Calu3 (cell line): Measurements from ENCODE around the gene ATR. TPM values are rescaled to one million over a fixed set of nuclear protein-coding genes. Genes with fewer than 3 reads are reported as not detected.
"Not testable (repeated sequence)": the region's sequence is repeated elsewhere in the genome, so short reads cannot be mapped to it uniquely, and the experiment has no call there.

ENCODE experiments used
- BruUV-seq: library from RNA; stranded (reverse); fragments of 400-500 nt; replicated peaks from 2 replicates; lab custom pipeline; 2021; lab: Mats Ljungman, UMichigan
- CTCF ChIA-PET: fragments of 300-600 bp; sonication (Branson Sonifier 250); formaldehyde crosslinking; loops from one replicate; lab custom pipeline; 2022; ENCODE audit warnings: antibody characterized with exemption; lab: Charles Lee
- DNase-seq: peaks from one replicate; pipeline ENCODE4 v3.0.0; 2022
- H3K27ac Mint-ChIP-seq: one replicate; pipeline ENCODE4 v1.8.0; 2022; ENCODE audit warnings: mixed read lengths; ENCODE audit not compliant: unreplicated experiment
- H3K27me3 Mint-ChIP-seq: one replicate; pipeline ENCODE4 v1.8.0; 2022; ENCODE audit warnings: mixed read lengths; ENCODE audit not compliant: unreplicated experiment
- H3K36me3 Mint-ChIP-seq: one replicate; pipeline ENCODE4 v1.8.0; 2022; ENCODE audit warnings: mild to moderate bottlenecking, moderate library complexity, mixed read lengths; ENCODE audit not compliant: insufficient read depth, unreplicated experiment
- H3K4me1 Mint-ChIP-seq: one replicate; pipeline ENCODE4 v1.8.0; 2022; ENCODE audit warnings: mild to moderate bottlenecking, low read depth, mixed read lengths; ENCODE audit not compliant: unreplicated experiment
- H3K4me3 Mint-ChIP-seq: one replicate; pipeline ENCODE4 v1.8.0; 2022; ENCODE audit warnings: mild to moderate bottlenecking, low read depth, moderate library complexity, mixed read lengths; ENCODE audit not compliant: unreplicated experiment
- H3K9me3 Mint-ChIP-seq: one replicate; pipeline ENCODE4 v1.8.0; 2022; ENCODE audit warnings: low read depth, mixed read lengths; ENCODE audit not compliant: unreplicated experiment
- CTCF ChIP-seq: fragments of 200-600 bp; IDR thresholded peaks from one replicate; pipeline ENCODE4 v1.8.0; 2022; ENCODE audit warnings: antibody characterized with exemption; ENCODE audit not compliant: unreplicated experiment
- intact Hi-C: fragments of 100-400 bp; cut with micrococcal nuclease; formaldehyde crosslinking; loops from one replicate; pipeline ENCODE4 v1.10.0; 2022; ENCODE audit not compliant: unreplicated experiment
- total RNA-seq: library from RNA; stranded (reverse); gene quantifications from 2 replicates; pipeline ENCODE4 v1.2.3, GENCODE V29; 2022

ATR gene
- total RNA-seq, 1 experiment from 2014 or later, result 70.5 TPM

- TF ChIP-seq CTCF, result no peak
- no TSS peak for BruUV-seq
- intact Hi-C loops, result no loop called here
- CTCF ChIA-PET, result interaction anchor here (0.6 to 0.7 kb wide), 2 partner anchors 210 to 905 kb away, joined by 3 read pairs; no protein-coding TSS in a partner anchor
- Mint-ChIP-seq H3K27me3 (no peaks in the 10 kb centered on the region), H3K4me1 (peaks cover 29% of the 10 kb centered on the region), H3K36me3 (no peaks in the 10 kb centered on the region), H3K27ac (no peak overlapping the region), H3K9me3 (no peaks in the 10 kb centered on the region), H3K4me3 (no peak overlapping the region)
- DNase-seq, result no peak
Measured at GRCh38 chr3:142608631-142609030, 30.1 kb upstream of the ATR start.

GRCh38 chr3:142604940-142605339, 26.4 kb upstream of the ATR start:
- peaks cover 16% of the 10 kb centered on the region for H3K36me3 Mint-ChIP-seq
- CTCF ChIA-PET, result interaction anchor here (1.1 to 1.6 kb wide), 5 partner anchors 9 to 249 kb away, joined by 3 to 5 read pairs (median 4); no protein-coding TSS in a partner anchor

GRCh38 chr3:142603386-142603705, 24.8 kb upstream of the ATR start:
- CTCF ChIA-PET, H3K4me3 Mint-ChIP-seq, DNase-seq, H3K9me3 Mint-ChIP-seq, intact Hi-C loops, H3K27me3 Mint-ChIP-seq, BruUV-seq, H3K27ac Mint-ChIP-seq: not testable (repeated sequence)
- peaks cover 47% of the 10 kb centered on the region for H3K4me1 Mint-ChIP-seq
- peaks cover 24% of the 10 kb centered on the region for H3K36me3 Mint-ChIP-seq

More at GRCh38 chr3:142604940-142605339, 26.4 kb upstream of the ATR start:
- H3K9me3 Mint-ChIP-seq, result no peaks in the 10 kb centered on the region
- DNase-seq, result no peak
- H3K27me3 Mint-ChIP-seq, result no peaks in the 10 kb centered on the region
- peak overlapping the region; percentile 23 for H3K4me3 Mint-ChIP-seq
- H3K27ac Mint-ChIP-seq, result peak overlapping the region; percentile 20
- TF ChIP-seq CTCF, result no peak
- intact Hi-C loops, result no loop called here
- BruUV-seq, result no TSS peak
- peaks cover 41% of the 10 kb centered on the region for H3K4me1 Mint-ChIP-seq

- no peaks in the 10 kb centered on the region for H3K27me3 Mint-ChIP-seq
- intact Hi-C loops, result no loop called here
- peaks cover 29% of the 10 kb centered on the region for H3K36me3 Mint-ChIP-seq
- no peak for DNase-seq
- H3K9me3 Mint-ChIP-seq, result no peaks in the 10 kb centered on the region
- no peak overlapping the region for H3K4me3 Mint-ChIP-seq
- CTCF ChIA-PET, result interaction anchor here (0.6 to 1.6 kb wide), 5 partner anchors 11 to 1251 kb away, joined by 3 to 6 read pairs (median 4); no protein-coding TSS in a partner anchor
- BruUV-seq, result no TSS peak
- no peak for TF ChIP-seq CTCF
- no peak overlapping the region for H3K27ac Mint-ChIP-seq
- H3K4me1 Mint-ChIP-seq, result peaks cover 52% of the 10 kb centered on the region
Measured at GRCh38 chr3:142602619-142603385, 24.3 kb upstream of the ATR start.

- no TSS peak for BruUV-seq
- H3K4me3 Mint-ChIP-seq, result no peak overlapping the region
- H3K27ac Mint-ChIP-seq, result no peak overlapping the region
- no peaks in the 10 kb centered on the region for H3K27me3 Mint-ChIP-seq
- H3K4me1 Mint-ChIP-seq, result peaks cover 58% of the 10 kb centered on the region
- peaks cover 39% of the 10 kb centered on the region for H3K36me3 Mint-ChIP-seq
- no peaks in the 10 kb centered on the region for H3K9me3 Mint-ChIP-seq
- intact Hi-C loops, result no loop called here
- CTCF ChIA-PET, result interaction anchor here (1.2 to 1.6 kb wide), 2 partner anchors 12 to 79 kb away, joined by 3 to 5 read pairs; no protein-coding TSS in a partner anchor
- no peak for DNase-seq
- TF ChIP-seq CTCF, result no peak
Measured at GRCh38 chr3:142601713-142602112, 23.2 kb upstream of the ATR start.
